Osteocyte (in vitro differentiated cells): ENCODE data around the gene LYSMD3. TPM values are rescaled to one million over a fixed set of nuclear protein-coding genes. Genes with fewer than 3 reads are reported as not detected.

Source experiments
- DNase-seq: peaks from one replicate; pipeline ENCODE4 v3.0.0; 2021; ENCODE audit warnings: mixed read lengths; ENCODE audit not compliant: unreplicated experiment; ENCODE audit errors: extremely low spot score
- H3K27ac Mint-ChIP-seq: one replicate; pipeline ENCODE4 v1.8.0; 2021; ENCODE audit warnings: mild to moderate bottlenecking, mixed read lengths; ENCODE audit not compliant: unreplicated experiment
- H3K27me3 Mint-ChIP-seq: one replicate; pipeline ENCODE4 v1.8.0; 2021; ENCODE audit warnings: mixed read lengths; ENCODE audit not compliant: unreplicated experiment
- H3K36me3 Mint-ChIP-seq: one replicate; pipeline ENCODE4 v1.8.0; 2021; ENCODE audit warnings: mixed read lengths; ENCODE audit not compliant: unreplicated experiment
- H3K4me1 Mint-ChIP-seq: one replicate; pipeline ENCODE4 v1.8.0; 2021; ENCODE audit warnings: mixed read lengths; ENCODE audit not compliant: unreplicated experiment
- H3K4me3 Mint-ChIP-seq: one replicate; pipeline ENCODE4 v1.8.0; 2021; ENCODE audit warnings: mild to moderate bottlenecking, moderate library complexity, mixed read lengths; ENCODE audit not compliant: unreplicated experiment
- H3K9me3 Mint-ChIP-seq: one replicate; pipeline ENCODE4 v1.8.0; 2021; ENCODE audit warnings: mixed read lengths; ENCODE audit not compliant: unreplicated experiment
- CTCF ChIP-seq: fragments of 200-600 bp; sonication (generic); IDR thresholded peaks from 2 replicates; pipeline ENCODE4 v1.5.0; 2021; ENCODE audit warnings: antibody characterized with exemption, mild to moderate bottlenecking, moderate library complexity
- total RNA-seq: library from RNA; stranded (reverse); gene quantifications from 2 replicates; pipeline ENCODE4 v1.2.1, GENCODE V29; 2021

LYSMD3 gene
- total RNA-seq, 1 donor from 2014 or later, result 20.8 TPM

DNA sequence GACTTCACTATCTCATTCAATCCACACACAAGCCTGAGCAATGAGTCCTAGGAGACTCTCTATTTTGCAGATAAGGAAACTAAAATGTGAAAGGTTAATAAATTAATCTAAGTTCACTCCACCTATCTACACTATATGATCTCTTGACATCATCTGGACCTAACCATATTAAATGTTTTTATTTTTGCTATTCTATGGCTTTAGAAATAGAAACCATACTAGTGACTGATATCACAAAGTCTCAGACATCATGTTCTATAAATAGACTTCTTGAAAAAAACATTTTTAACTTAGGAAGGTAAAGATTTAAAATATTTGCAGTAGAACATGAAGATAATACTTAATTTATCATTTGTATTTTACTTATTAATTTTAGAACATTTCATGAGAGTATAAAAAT lies 19.8 kb upstream of the LYSMD3 start:
- H3K27me3 Mint-ChIP-seq, result peaks cover 55% of the 10 kb centered on the region
- H3K4me1 Mint-ChIP-seq, result no peaks in the 10 kb centered on the region
- H3K36me3 Mint-ChIP-seq, result no peaks in the 10 kb centered on the region
- H3K27ac Mint-ChIP-seq, result no peak overlapping the region
- TF ChIP-seq CTCF, result no peak
- no peak overlapping the region for H3K4me3 Mint-ChIP-seq
- no peak for DNase-seq
- H3K9me3 Mint-ChIP-seq, result no peaks in the 10 kb centered on the region

DNA sequence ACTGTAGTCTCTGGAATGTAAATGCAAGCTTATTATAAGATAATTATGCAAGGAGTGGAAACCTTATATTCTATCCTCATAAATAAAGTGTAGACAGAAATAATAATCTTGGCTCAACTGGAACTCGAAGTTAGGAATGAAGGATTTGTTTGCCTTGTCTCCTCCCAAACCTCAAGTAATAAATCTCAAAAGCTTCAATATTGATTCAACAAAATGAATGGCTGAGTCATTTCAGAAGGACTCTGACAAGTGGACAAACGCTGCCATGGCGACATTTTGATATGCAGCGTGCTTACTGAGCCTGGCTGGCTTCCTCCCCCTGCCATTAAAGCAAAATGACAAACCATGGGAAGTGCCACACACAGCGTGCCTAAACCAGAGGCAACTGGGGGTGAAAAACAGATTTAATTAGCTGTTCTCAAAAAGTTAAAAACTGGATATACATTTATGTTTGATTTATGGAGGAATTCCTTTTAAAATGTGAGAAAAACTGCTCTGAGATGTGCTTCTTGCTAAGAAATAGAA lies 18.7 kb upstream of the LYSMD3 start:
- Mint-ChIP-seq H3K27ac (no peak overlapping the region), H3K9me3 (no peaks in the 10 kb centered on the region), H3K4me1 (no peaks in the 10 kb centered on the region), H3K36me3 (no peaks in the 10 kb centered on the region), H3K4me3 (no peak overlapping the region), H3K27me3 (peaks cover 51% of the 10 kb centered on the region)
- no peak for TF ChIP-seq CTCF
- DNase-seq, result no peak

GRCh38 chr5:90547072-90547536 lies 17.7 kb upstream of the LYSMD3 start:
- no peak for DNase-seq
- Mint-ChIP-seq H3K4me1 (no peaks in the 10 kb centered on the region), H3K4me3 (no peak overlapping the region), H3K9me3 (no peaks in the 10 kb centered on the region), H3K36me3 (no peaks in the 10 kb centered on the region), H3K27me3 (peaks cover 46% of the 10 kb centered on the region), H3K27ac (no peak overlapping the region)
- TF ChIP-seq CTCF, result no peak

DNA sequence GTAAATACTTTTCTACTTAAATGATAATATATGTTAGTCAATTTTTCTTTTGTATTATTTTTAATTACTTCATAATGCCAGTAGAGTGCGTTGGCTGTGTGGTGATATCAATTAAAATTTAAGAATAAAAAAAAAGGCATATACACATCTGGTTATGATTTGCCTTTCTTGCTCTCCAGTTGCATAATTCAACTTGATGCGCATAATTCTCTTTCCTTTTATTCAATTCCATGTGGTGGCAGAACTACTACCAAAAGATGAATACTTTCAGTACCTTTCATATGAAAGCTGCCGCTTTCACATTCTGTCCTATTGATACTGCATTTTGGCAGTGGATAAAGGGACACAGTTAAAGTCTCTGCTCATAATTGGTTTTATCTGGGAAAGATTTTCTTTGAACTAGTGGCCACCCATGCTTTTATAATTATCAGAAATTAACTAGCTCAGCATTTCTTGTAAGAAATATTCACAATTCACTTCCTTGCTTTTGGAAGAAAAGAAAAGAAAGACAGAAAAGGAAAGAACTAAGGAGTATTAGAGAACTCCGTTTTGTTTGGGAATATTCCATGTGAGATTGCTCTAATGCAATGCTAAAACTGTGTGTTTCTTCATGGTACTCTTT lies 16.9 kb upstream of the LYSMD3 start:
- H3K27me3 Mint-ChIP-seq, result peaks cover 45% of the 10 kb centered on the region
- no peaks in the 10 kb centered on the region for H3K4me1 Mint-ChIP-seq

More for the DNA sequence above, 16.9 kb upstream of the LYSMD3 start:
- H3K27ac Mint-ChIP-seq, result no peak overlapping the region
- no peak for TF ChIP-seq CTCF
- DNase-seq, result no peak
- H3K9me3 Mint-ChIP-seq, result no peaks in the 10 kb centered on the region
- H3K36me3 Mint-ChIP-seq, result no peaks in the 10 kb centered on the region
- no peak overlapping the region for H3K4me3 Mint-ChIP-seq
